ENCODE measurements around the gene GEMIN7.

DNA sequence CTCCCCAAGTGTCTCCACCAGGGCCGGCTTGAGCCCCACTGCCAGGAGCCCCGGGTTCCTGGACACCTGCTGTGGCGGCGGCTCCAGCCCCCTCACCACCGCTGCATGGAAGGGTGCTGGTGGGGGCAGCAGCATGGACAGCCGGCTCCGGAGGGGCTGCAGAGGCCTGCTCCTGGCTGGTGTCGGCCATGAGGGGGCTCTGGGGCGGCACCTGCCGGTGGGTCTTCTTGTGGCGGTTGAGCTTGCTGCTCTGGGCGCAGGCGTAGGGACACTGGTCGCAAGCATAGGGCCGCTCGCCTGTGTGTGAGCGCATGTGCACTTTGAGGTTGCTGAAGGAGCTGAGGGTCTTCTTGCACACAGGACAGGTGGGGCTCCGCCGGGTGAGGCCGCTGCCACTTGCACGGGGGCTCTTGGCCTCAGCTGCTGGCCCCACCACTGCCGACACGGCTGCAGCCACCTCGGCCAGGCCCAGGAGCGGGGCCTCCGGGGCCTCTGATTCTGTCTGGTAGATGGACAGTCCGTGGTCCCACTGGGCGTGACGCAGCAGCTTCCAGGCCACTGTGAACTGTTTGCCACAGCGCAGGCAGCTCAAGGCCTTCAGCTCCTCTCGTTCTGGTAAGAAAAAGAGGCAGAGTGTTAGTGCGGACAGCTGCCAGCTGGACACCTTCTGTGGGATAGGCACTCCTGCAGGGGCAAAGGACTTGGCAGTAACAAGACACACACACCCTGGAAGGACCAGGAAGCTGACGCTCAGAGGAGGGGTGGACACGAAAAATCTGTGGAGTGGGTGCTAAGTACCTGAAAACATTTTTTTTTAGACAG, 6.9 kb upstream of the GEMIN7 start:
- TF ChIP-seq POLR2A (IDR thresholded peaks at IDR 0.05), result no peak
- TF ChIP-seq CTCF (IDR thresholded peaks at IDR 0.05), result no peak

All from adrenal gland (tissue), 5 donors.